Natural killer cell (primary cell): Measurements from ENCODE around the gene ULK1. TPM values are rescaled to one million over a fixed set of nuclear protein-coding genes. Genes with fewer than 3 reads are reported as not detected.

Source experiments
- ATAC-seq, 3 donors: fragments of 150-1000 bp in 2 of 3; fragments of 200-7000 bp in 1 of 3; cut with Tn5 transposase; 1 replicate in 1 of 3; 2 replicates in 2 of 3; pipeline ENCODE4 v1.10.0; 2021; ENCODE audit warnings: mild to moderate bottlenecking in 2 of 3, moderate library complexity in 2 of 3
- DNase-seq, 2 donors: peaks; one replicate each; pipeline versions ENCODE4 v3.0.0 to v3.0.0-alpha.2; 2013 to 2021; ENCODE audit warnings: mixed read lengths in 1 of 2
- H3K27ac ChIP-seq: one replicate; pipeline ENCODE4 v1.5.1; 2013; ENCODE audit warnings: mild to moderate bottlenecking, low read length
- H3K27me3 ChIP-seq: one replicate; pipeline ENCODE4 v1.6.1; 2013; ENCODE audit warnings: low read length; ENCODE audit not compliant: control insufficient read depth, insufficient read depth
- H3K36me3 ChIP-seq: one replicate; pipeline ENCODE4 v1.6.1; 2013; ENCODE audit warnings: low read length; ENCODE audit not compliant: control insufficient read depth, insufficient read depth
- H3K4me1 ChIP-seq: one replicate; pipeline ENCODE4 v1.6.1; 2013; ENCODE audit warnings: low read length; ENCODE audit not compliant: control insufficient read depth, insufficient read depth
- H3K4me3 ChIP-seq: one replicate; pipeline ENCODE4 v1.5.1; 2013; ENCODE audit warnings: low read length
- H3K9me3 ChIP-seq: one replicate; pipeline ENCODE4 v1.6.1; 2013; ENCODE audit warnings: low read length; ENCODE audit not compliant: control insufficient read depth, insufficient read depth
- H3K27ac Mint-ChIP-seq, 2 donors: one replicate each; pipeline ENCODE4 v1.8.0; 2022; ENCODE audit warnings: mild to moderate bottlenecking in 2 of 2, mixed read lengths in 2 of 2, moderate library complexity in 1 of 2
- H3K27me3 Mint-ChIP-seq, 2 donors: one replicate each; pipeline ENCODE4 v1.8.0; 2022; ENCODE audit warnings: low read depth in 2 of 2, mixed read lengths in 2 of 2
- H3K36me3 Mint-ChIP-seq: one replicate; pipeline ENCODE4 v1.8.0; 2022; ENCODE audit warnings: mixed read lengths
- H3K4me1 Mint-ChIP-seq, 2 donors: one replicate each; pipeline ENCODE4 v1.8.0; 2022; ENCODE audit warnings: mixed read lengths in 2 of 2
- H3K4me3 Mint-ChIP-seq: one replicate; pipeline ENCODE4 v1.8.0; 2022; ENCODE audit warnings: mild to moderate bottlenecking, moderate library complexity, mixed read lengths
- H3K9me3 Mint-ChIP-seq, 2 donors: one replicate each; pipeline ENCODE4 v1.8.0; 2022; ENCODE audit warnings: mixed read lengths in 2 of 2
- CTCF ChIP-seq: fragments of 200-600 bp; IDR thresholded peaks from one replicate; pipeline ENCODE4 v1.8.0; 2022; ENCODE audit warnings: antibody characterized with exemption
- WGBS: methylation state at CpG from one replicate; pipeline ENCODE4 v1.1.7; 2013; ENCODE audit warnings: missing lambda C conversion rate; ENCODE audit not compliant: insufficient coverage; 5-methylcytosine and 5-hydroxymethylcytosine counted together
- intact Hi-C: fragments of 100-400 bp; cut with micrococcal nuclease; formaldehyde crosslinking; loops from one replicate; pipeline ENCODE4 v1.14.2; 2022
- total RNA-seq, 4 donors: library from RNA; stranded (reverse); fragments of 120-200 nt in 1 of 4; gene quantifications; one replicate each; pipeline versions ENCODE4 v1.2.3 to v1.2.4, GENCODE V29; 2013 to 2022

Gene ULK1
- total RNA-seq, 3 donors from 2014 or later (not counting 1 experiment from before 2014, with no cell fraction given): 99.1 to 142 (median 123) TPM

GRCh38 chr12:131962069-131962468 lies 67.6 kb downstream of the ULK1 start:
- no peak overlapping the region for H3K4me3 ChIP-seq
- peaks cover 14% of the 10 kb centered on the region for H3K4me1 ChIP-seq
- intact Hi-C loops: no loop called here
- Mint-ChIP-seq H3K27me3 (no peaks in the 10 kb centered on the region), H3K36me3 (peaks cover 7% of the 10 kb centered on the region), H3K4me1 (peaks cover 59 to 62% of the 10 kb centered on the region in 2 donors), H3K9me3 (no peaks in the 10 kb centered on the region), H3K4me3 (no peak overlapping the region), H3K27ac (peak overlapping the region; percentile 44 to 71)
- no peaks in the 10 kb centered on the region for H3K27me3 ChIP-seq
- peaks cover 10% of the 10 kb centered on the region for H3K36me3 ChIP-seq
- no peaks in the 10 kb centered on the region for H3K9me3 ChIP-seq
- no peak for DNase-seq
- peak in 2 of 3 donors; percentile 26 to 67 for ATAC-seq
- TF ChIP-seq CTCF: no peak
- H3K27ac ChIP-seq: no peak overlapping the region
- WGBS: 67% methylated on average over 8 of the region's 8 CpGs

- Histone ChIP-seq H3K27ac (no peak overlapping the region), H3K36me3 (peaks cover 10% of the 10 kb centered on the region), H3K27me3 (no peaks in the 10 kb centered on the region), H3K4me1 (peaks cover 10% of the 10 kb centered on the region), H3K9me3 (no peaks in the 10 kb centered on the region), H3K4me3 (no peak overlapping the region)
- WGBS: 79% methylated on average over 4 of the region's 4 CpGs
- no peak overlapping the region for H3K4me3 Mint-ChIP-seq
- no peak for ATAC-seq
- H3K27me3 Mint-ChIP-seq: no peaks in the 10 kb centered on the region
- TF ChIP-seq CTCF: no peak
- peaks cover 7% of the 10 kb centered on the region for H3K36me3 Mint-ChIP-seq
- H3K4me1 Mint-ChIP-seq: peaks cover 61 to 65% of the 10 kb centered on the region in 2 donors
- intact Hi-C loops: no loop called here
- DNase-seq: peak in 1 of 2 donors; percentile 63
- no peaks in the 10 kb centered on the region for H3K9me3 Mint-ChIP-seq
- peak overlapping the region in 1 of 2 donors; percentile 44 for H3K27ac Mint-ChIP-seq
These were observed 69.0 kb downstream of the ULK1 start for GRCh38 chr12:131963381-131963780.

- Mint-ChIP-seq H3K4me1 (peaks cover 61 to 63% of the 10 kb centered on the region in 2 donors), H3K36me3 (peaks cover 7% of the 10 kb centered on the region), H3K4me3 (no peak overlapping the region), H3K9me3 (no peaks in the 10 kb centered on the region), H3K27me3 (no peaks in the 10 kb centered on the region), H3K27ac (peak overlapping the region in 1 of 2 donors; percentile 32)
- 74% methylated on average over 2 of the region's 2 CpGs for WGBS
- ATAC-seq: no peak
- no peak for TF ChIP-seq CTCF
- no peak overlapping the region for H3K27ac ChIP-seq
- no peak overlapping the region for H3K4me3 ChIP-seq
- intact Hi-C loops: no loop called here
- peaks cover 7% of the 10 kb centered on the region for H3K4me1 ChIP-seq
- peaks cover 10% of the 10 kb centered on the region for H3K36me3 ChIP-seq
- H3K27me3 ChIP-seq: no peaks in the 10 kb centered on the region
- H3K9me3 ChIP-seq: no peaks in the 10 kb centered on the region
- DNase-seq: no peak
These were observed 70.7 kb downstream of the ULK1 start for GRCh38 chr12:131965073-131965472.

- Histone ChIP-seq H3K9me3 (no peaks in the 10 kb centered on the region), H3K27ac (no peak overlapping the region), H3K4me1 (no peaks in the 10 kb centered on the region), H3K4me3 (no peak overlapping the region), H3K36me3 (no peaks in the 10 kb centered on the region), H3K27me3 (no peaks in the 10 kb centered on the region)
- 64% methylated on average over 1 of the region's 1 CpG for WGBS
- Mint-ChIP-seq H3K4me3 (no peak overlapping the region), H3K9me3 (no peaks in the 10 kb centered on the region), H3K27me3 (no peaks in the 10 kb centered on the region), H3K36me3 (no peaks in the 10 kb centered on the region), H3K27ac (peak overlapping the region; percentile 8 to 50), H3K4me1 (peaks cover 44 to 45% of the 10 kb centered on the region in 2 donors)
- intact Hi-C loops: no loop called here
- ATAC-seq (no peak), DNase-seq (no peak)
- TF ChIP-seq CTCF: no peak
These were observed 76.8 kb downstream of the ULK1 start for GRCh38 chr12:131971226-131971625.
